ENCODE results near the gene LKAAEAR1. TPM values are rescaled to one million over a fixed set of nuclear protein-coding genes. Genes with fewer than 3 reads are reported as not detected.

Gene LKAAEAR1
- total and polyA plus RNA-seq, 2 of the 13 experiments (the other 11 are each of a cell fraction or from before 2014, with no cell fraction given): not detected

DNA sequence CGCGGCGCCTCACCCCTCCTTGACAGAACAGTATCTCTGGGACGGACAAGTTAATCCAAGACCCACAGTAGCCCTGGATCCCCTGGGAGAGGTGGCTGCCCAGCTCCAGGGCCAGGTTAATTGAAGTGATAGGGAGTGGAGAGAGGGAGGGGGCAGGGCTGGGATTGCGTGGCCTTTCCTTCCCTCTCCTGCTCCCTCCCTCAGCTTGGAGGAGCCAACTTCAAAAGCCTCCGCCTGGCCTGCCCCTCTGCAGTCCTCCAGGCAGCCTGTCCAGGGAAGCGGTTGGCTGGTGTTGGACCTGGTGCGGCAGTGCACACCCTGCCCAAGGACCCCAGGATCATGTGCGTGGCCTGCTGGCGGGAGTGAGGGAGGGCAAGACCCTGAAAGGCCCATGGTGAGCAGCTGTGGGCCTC is 48.3 kb downstream of the LKAAEAR1 start, which contains the start of gene C20orf204 (continued):
- TF ChIP-seq RXRB (CRISPR knock-in tag; IDR thresholded peaks at IDR 0.05; ENCODE audit: borderline replicate concordance): peak; percentile 77
- TF ChIP-seq, protein P1, sequence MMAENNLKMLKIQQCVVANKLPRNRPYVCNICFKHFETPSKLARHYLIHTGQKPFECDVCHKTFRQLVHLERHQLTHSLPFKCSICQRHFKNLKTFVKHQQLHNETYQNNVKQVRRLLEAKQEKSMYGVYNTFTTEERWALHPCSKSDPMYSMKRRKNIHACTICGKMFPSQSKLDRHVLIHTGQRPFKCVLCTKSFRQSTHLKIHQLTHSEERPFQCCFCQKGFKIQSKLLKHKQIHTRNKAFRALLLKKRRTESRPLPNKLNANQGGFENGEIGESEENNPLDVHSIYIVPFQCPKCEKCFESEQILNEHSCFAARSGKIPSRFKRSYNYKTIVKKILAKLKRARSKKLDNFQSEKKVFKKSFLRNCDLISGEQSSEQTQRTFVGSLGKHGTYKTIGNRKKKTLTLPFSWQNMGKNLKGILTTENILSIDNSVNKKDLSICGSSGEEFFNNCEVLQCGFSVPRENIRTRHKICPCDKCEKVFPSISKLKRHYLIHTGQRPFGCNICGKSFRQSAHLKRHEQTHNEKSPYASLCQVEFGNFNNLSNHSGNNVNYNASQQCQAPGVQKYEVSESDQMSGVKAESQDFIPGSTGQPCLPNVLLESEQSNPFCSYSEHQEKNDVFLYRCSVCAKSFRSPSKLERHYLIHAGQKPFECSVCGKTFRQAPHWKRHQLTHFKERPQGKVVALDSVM (CRISPR knock-in tag; IDR thresholded peaks at IDR 0.05): peak; percentile 60
- TF ChIP-seq, protein P2, sequence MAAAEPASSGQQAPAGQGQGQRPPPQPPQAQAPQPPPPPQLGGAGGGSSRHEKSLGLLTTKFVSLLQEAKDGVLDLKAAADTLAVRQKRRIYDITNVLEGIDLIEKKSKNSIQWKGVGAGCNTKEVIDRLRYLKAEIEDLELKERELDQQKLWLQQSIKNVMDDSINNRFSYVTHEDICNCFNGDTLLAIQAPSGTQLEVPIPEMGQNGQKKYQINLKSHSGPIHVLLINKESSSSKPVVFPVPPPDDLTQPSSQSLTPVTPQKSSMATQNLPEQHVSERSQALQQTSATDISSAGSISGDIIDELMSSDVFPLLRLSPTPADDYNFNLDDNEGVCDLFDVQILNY (CRISPR knock-in tag; conservative IDR thresholded peaks at IDR 0.05): peak; percentile 10; the same call in 1 of the 2 replicates
- TF ChIP-seq, protein P3, sequence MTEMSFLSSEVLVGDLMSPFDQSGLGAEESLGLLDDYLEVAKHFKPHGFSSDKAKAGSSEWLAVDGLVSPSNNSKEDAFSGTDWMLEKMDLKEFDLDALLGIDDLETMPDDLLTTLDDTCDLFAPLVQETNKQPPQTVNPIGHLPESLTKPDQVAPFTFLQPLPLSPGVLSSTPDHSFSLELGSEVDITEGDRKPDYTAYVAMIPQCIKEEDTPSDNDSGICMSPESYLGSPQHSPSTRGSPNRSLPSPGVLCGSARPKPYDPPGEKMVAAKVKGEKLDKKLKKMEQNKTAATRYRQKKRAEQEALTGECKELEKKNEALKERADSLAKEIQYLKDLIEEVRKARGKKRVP (CRISPR knock-in tag; IDR thresholded peaks at IDR 0.05): peak in 1 of 2 experiments; percentile 86; a peak in 2 of 4 replicates
- 0 out of 2 replicates have a peak, but pooled peaks have one; percentile 30 for TF ChIP-seq ELF1 (CRISPR knock-in tag; IDR thresholded peaks at IDR 0.05)
- peak; percentile 93 for TF ChIP-seq EED (CRISPR knock-in tag; IDR thresholded peaks at IDR 0.05)
- TF ChIP-seq ZNF607 (CRISPR knock-in tag; IDR thresholded peaks at IDR 0.05; ENCODE audit: borderline replicate concordance): peak; percentile 84; the same call in 1 of the 2 replicates
- TF ChIP-seq NFYB (CRISPR knock-in tag; IDR thresholded peaks at IDR 0.05): 0 out of 2 replicates have a peak, but pooled peaks have one; percentile 37
- TF ChIP-seq, protein P4, sequence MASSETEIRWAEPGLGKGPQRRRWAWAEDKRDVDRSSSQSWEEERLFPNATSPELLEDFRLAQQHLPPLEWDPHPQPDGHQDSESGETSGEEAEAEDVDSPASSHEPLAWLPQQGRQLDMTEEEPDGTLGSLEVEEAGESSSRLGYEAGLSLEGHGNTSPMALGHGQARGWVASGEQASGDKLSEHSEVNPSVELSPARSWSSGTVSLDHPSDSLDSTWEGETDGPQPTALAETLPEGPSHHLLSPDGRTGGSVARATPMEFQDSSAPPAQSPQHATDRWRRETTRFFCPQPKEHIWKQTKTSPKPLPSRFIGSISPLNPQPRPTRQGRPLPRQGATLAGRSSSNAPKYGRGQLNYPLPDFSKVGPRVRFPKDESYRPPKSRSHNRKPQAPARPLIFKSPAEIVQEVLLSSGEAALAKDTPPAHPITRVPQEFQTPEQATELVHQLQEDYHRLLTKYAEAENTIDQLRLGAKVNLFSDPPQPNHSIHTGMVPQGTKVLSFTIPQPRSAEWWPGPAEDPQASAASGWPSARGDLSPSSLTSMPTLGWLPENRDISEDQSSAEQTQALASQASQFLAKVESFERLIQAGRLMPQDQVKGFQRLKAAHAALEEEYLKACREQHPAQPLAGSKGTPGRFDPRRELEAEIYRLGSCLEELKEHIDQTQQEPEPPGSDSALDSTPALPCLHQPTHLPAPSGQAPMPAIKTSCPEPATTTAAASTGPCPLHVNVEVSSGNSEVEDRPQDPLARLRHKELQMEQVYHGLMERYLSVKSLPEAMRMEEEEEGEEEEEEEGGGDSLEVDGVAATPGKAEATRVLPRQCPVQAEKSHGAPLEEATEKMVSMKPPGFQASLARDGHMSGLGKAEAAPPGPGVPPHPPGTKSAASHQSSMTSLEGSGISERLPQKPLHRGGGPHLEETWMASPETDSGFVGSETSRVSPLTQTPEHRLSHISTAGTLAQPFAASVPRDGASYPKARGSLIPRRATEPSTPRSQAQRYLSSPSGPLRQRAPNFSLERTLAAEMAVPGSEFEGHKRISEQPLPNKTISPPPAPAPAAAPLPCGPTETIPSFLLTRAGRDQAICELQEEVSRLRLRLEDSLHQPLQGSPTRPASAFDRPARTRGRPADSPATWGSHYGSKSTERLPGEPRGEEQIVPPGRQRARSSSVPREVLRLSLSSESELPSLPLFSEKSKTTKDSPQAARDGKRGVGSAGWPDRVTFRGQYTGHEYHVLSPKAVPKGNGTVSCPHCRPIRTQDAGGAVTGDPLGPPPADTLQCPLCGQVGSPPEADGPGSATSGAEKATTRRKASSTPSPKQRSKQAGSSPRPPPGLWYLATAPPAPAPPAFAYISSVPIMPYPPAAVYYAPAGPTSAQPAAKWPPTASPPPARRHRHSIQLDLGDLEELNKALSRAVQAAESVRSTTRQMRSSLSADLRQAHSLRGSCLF (CRISPR knock-in tag; IDR thresholded peaks at IDR 0.05; ENCODE audit: borderline replicate concordance): no peak
- TF ChIP-seq SSRP1 (CRISPR knock-in tag; IDR thresholded peaks at IDR 0.05): peak; percentile 69; the same call in 1 of the 2 replicates
- TF ChIP-seq CBFB (CRISPR knock-in tag; IDR thresholded peaks at IDR 0.05): 0 out of 2 replicates have a peak, but pooled peaks have one; percentile 63
- TF ChIP-seq ZC3H13 (CRISPR knock-in tag; IDR thresholded peaks at IDR 0.05): peak; percentile 100
- TF ChIP-seq ZNF616 (CRISPR knock-in tag; IDR thresholded peaks at IDR 0.05; ENCODE audit: low read depth): 0 out of 2 replicates have a peak, but pooled peaks have one; percentile 42
- TF ChIP-seq DNMT1 (CRISPR knock-in tag; IDR thresholded peaks at IDR 0.05): peak; percentile 52; the same call in 1 of the 2 replicates
- TF ChIP-seq HNF4G (IDR thresholded peaks at IDR 0.05; ENCODE audit: borderline replicate concordance, low read depth, low read length): no peak
- TF ChIP-seq HNF4G (CRISPR knock-in tag; IDR thresholded peaks at IDR 0.05; ENCODE audit: borderline replicate concordance, low read depth): peak; percentile 82
- TF ChIP-seq ZNF331 (CRISPR knock-in tag; IDR thresholded peaks at IDR 0.05): peak; percentile 91
- TF ChIP-seq SMAD9 (CRISPR knock-in tag; IDR thresholded peaks at IDR 0.05): 0 out of 2 replicates have a peak, but pooled peaks have one; percentile 21
- TF ChIP-seq RARA (CRISPR knock-in tag; IDR thresholded peaks at IDR 0.05): peak; percentile 66
- no peak for TF ChIP-seq ZNF546 (CRISPR knock-in tag; conservative IDR thresholded peaks at IDR 0.05)
- TF ChIP-seq BRD4 (CRISPR knock-in tag; IDR thresholded peaks at IDR 0.05): peak; percentile 43; the same call in 1 of the 2 replicates

All from HepG2 (cell line).